Measurements from ENCODE around the gene SCAANT1.

SCAANT1 gene

GRCh38 chr3:63934041-63934866 is 22.1 kb upstream of the SCAANT1 start:
- no peak for DNase-seq (ENCODE audit: low read depth in 2 of 2)

GRCh38 chr3:63933459-63933858 is 21.3 kb upstream of the SCAANT1 start:
- no peak for DNase-seq (ENCODE audit: low read depth in 2 of 2)

DNA sequence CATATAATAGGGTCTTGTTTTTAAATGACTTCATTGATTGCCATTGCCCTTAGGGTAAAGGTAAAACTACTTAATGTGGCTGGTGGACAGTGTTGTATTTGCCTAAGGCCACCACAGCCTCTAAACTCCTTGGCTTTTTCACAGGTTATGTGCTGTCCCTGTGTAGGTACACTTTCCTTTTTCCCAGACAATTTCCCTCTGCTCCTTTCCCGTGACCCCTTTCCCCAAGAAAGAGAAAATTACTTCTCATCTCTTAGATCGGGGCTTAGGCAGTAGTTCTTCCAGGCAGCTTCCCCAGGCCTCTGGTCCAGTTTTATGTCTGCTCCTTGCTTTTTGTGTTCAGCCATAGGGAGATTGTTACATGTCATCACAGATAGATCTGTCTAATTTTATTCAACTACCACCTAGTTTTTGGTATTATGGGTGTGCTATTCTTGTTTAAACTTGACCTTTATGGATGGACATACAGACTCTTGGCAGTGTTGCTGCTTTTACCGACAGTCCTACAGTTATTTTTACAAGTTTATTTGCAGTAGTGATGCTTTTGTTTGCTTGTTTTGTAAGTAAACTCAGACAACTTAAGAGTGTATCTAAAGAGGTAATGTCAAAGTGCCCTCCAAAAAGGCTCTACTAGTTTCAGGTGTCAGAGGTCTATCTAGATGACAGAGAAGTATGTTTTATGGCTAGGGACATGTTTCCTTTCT is 20.5 kb upstream of the SCAANT1 start:
- no peak for DNase-seq (ENCODE audit: low read depth in 2 of 2)

GRCh38 chr3:63931290-63931689 is 19.1 kb upstream of the SCAANT1 start:
- DNase-seq (ENCODE audit: low read depth in 2 of 2): no peak

DNA sequence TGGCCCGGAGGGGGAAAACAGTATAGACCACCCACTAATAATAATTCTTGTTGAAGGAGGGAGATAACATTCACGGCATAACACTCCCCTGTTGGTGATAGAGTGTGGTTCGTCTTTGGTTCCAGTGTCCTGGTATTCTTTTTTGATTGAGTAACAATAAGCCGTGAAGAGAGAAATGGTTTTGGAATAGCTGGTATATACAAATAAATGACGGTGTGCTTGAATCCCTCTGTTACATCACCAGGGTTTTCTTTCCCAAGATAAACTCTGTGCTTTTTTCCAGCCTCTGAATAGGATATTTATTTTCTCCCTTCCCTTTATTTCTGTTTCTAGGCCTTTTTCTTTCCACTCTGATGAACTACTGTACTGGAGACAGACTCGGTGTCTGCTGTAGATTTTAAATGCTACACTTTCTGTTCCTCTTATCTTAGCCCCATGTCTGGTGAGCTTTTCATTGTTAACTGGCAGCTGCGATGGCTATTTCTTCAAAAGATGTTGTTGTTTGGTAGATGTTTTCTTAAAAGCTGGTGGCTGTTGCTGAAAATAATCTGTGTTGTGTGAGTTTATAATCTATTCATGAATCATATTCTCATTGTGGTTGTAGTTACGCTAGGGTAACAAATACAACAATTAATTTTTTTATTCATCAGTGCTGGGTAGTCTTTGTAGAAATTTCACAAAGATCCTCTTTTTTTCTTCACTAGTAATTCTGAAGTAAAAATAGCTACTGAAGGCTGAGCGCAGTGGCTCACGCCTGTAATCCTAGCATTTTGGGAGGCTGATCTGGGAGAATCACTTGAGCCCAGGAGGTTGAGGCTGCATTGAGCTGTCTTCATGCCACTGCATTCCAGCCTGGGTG is 15.5 kb upstream of the SCAANT1 start:
- no peak for DNase-seq (ENCODE audit: low read depth in 2 of 2)

DNA sequence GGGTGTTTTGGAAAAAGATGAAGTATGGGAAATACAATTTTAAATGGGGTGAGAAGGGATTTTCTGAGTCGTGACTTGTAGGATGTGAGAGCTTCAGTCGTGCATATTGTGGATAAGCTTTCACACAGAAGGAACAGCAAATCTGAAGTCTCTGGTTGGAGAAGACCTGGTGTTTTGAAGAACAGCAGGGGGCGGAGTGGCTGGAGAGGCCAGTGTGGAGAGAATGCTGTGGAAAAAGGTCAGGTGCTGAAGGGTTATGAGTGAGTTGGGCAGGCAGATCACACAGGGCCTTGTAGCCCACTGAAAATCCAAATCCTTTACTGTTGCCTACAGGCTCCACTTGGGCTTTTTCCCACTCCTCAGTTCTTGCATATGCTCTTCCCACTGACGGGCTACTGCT is 14.1 kb upstream of the SCAANT1 start:
- no peak for DNase-seq (ENCODE audit: low read depth in 2 of 2)

DNA sequence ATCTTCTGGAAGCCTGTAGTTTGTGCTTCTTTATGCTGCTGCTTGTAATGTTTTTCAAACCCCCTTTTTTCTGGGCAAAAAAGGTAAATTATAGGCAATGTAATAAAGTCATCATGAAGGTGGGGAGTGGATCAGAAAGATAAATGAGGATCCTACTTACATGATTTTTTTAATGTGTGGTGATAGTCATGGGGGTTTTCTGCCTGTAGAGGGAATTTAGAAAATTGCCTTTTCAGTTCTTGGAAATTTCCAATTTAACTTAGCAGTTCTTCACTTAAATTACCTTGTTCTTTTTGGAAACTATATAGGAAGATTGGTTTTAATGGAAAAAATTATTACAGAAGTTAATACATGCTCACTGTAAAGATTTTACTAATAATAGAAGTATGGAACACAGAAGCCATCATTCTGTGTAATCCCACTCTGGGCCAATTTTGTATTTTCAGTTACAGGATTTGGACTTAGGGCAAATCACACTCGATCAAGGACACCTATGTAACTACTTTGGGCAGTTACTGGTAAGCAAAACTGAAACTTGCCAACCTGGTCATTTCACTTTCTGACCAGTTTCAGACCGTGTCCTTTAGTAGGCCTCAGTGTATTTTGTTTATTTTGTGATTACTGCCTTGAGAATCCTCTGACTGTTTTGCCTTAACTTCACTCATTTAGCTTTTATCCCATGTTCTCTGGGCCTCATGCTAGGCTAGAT is 10.5 kb upstream of the SCAANT1 start:
- DNase-seq (ENCODE audit: low read depth in 2 of 2): no peak

DNA sequence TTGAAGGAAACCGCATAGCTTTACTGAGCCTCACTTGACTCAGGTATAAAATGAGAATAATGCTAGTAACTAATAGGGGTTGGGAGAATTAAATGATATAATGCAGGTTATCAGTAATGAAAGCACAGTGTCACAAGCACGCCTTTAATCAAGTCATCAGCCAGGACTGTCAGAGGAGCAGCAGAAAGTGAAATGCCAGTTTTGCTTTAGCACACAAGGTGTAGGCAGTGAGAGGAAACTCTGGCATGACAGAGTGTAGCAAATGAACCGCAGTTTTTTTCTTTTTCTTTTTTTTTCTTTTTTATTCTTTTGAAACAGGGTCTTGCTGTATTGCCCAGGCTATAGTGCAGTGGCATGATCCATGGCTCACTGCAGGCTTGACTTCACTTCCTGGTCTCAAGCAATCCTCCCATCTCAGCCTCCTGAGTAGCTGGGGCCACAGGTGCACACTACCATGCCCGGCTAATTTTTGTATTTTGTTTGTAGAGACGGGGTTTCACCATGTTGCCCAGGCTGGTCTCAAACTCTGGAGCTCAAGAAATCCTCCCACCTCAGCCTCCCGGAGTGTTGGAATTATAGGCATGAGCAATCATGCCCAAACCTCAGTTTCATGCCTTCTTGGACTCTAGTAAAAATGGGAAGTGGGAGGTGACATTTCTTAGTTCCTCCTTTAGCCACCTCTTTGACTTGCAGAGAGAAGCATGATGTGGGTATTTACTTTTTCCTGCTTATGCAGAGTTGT is 9.7 kb upstream of the SCAANT1 start:
- DNase-seq (ENCODE audit: low read depth in 2 of 2): no peak

DNA sequence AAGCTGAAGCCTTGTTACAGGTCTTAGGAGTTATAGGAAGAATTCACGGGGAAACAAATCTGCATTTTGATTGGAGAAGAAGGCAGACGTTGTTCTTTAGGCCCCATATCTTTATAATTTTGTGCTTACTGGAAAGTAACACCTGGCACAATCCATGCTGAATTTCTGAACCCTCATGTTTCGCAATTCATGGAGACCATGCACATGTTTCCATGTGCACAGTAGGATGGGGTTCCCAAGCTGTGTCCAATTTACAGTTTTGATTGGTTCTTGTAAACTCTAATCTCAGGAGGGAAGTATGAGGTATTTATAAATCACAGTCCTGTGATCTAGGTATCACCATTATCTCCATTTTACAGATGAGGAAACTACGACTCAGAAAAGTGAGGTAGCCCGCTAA is 7.8 kb upstream of the SCAANT1 start:
- DNase-seq (ENCODE audit: low read depth in 2 of 2): no peak

GRCh38 chr3:63918321-63918720 is 6.1 kb upstream of the SCAANT1 start:
- no peak for DNase-seq (ENCODE audit: low read depth in 2 of 2)

DNA sequence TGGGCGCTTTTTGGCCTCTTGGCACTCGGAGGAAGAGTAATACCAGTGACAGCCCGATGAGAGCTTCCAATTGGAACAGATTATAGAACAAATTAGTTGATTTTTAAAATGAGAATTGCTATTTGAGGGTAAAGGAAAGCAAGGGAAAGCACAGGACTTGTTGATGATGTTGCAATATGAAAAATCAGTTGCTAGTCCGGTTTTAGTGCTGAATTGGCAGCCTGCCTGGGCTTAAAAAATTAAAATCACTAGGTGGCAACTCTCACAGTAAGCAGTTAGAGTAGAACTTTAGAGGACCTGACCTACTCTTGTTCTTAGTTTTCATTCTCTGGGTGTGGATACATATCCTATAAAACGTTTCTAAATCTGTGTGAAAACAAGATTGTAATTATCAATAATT is 2.1 kb upstream of the SCAANT1 start:
- no peak for DNase-seq (ENCODE audit: low read depth in 2 of 2)

- peak; percentile 12 to 21 for DNase-seq (ENCODE audit: low read depth in 2 of 2)
Measured at GRCh38 chr3:63912768-63913588, 795 bp upstream of the SCAANT1 start.

DNA sequence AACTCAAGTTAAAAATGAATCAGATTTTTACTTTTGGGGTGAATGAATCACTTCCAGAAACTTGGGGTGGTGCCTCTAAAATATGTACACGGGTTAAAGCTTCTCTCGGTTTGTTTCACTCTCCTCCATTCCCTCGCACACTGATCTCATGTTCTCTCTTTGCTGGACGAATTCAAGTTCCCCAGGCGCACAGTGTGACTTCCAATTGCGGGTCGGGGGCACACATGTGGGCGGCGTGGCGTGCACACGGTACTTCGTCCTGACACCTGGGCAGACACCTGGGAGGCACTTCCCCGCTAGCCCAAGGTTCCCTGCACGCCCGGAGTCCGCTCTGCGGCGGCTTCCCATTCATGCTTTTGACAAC is 692 bp downstream of the SCAANT1 start:
- DNase-seq (ENCODE audit: low read depth in 2 of 2): peak in 1 of 2 donors; percentile 1

GRCh38 chr3:63910891-63911290 is 1.3 kb downstream of the SCAANT1 start:
- no peak for DNase-seq (ENCODE audit: low read depth in 2 of 2)

DNA sequence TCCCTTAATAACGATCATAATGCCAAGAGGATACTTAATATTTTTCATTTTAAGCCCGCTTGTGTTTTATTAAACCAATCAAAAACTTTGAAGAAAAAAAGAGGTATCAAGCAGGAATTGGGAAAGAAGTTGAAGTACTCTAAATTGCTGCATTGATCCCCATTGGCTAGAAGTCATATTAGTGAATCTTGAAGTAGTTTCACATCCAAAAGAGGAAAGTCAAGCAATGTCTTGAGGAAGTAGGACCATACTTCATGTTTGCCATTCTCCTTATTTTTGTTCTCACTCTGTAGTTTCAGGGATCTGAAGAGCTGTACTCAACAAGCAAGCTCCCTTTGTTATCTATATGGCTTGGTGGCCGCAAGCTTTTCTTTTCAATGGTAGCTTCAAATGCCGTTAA is 2.2 kb downstream of the SCAANT1 start:
- no peak for DNase-seq (ENCODE audit: low read depth in 2 of 2)

DNA sequence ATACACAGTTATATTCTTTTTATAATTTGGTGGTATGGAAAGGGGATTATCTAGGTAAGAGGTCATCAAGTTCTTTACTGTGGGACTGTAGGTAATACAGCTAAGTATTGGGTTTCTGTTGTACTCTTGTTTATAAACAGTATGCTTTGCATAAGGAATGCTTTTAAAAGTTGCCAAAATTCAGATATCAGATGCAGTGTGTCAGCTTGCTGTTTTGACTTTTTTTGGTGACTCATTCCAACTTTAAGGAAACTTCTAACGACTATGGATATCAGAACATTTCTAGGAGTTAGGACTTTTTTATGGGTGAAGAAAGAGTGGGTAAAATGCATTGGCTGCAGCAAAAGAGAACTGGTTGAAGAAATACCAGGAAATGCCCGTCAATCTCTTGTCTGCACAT is 2.8 kb downstream of the SCAANT1 start:
- DNase-seq (ENCODE audit: low read depth in 2 of 2): no peak

DNA sequence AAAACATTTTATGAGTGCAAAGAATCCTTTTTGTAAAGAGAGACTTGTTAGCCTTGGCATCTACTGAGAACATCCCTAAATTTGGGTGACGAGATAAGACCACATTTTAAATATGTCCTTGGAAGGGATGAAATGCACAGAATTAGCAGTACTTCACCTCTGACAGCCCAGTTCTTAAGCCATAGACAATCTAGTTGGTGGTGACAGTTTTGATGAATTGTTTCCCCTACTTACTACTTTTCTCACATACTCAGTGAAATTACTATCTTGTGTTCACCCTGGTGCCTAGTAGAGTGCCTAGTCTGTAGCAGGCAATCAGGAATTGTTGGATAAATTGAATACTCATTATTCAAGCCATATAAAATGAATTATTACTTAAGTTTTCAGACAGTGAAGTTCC is 3.4 kb downstream of the SCAANT1 start:
- no peak for DNase-seq (ENCODE audit: low read depth in 2 of 2)

DNA sequence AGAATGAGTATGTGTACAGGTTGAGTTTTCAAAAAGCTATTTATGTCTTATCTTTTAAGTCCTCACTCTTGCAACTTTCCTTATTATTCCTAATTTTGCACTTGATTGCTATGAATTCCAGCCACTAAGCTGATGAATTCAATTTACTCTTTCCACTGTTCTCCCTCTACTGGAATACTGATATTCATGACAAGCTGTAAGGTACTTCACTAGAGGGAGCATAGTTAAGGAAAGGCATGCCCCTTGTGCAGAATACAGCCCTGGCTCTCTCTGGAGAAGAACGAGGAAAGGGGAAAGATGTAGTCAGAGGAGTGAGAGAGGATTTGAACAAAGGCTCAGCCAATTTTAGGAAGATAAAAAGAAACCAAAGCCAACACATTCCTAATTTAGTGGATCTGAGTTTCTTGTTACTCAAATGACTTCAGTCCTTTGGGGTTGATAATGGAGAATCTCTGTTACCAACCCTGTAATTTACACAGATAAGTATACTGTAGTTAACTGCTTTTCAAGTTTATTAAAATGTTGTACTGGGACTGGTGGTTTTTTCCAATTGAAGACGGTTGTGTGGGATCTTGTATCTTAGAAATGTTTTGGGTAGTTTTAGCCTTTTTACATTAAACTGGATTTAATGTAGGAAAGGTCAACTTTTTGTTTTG is 4.0 kb downstream of the SCAANT1 start:
- DNase-seq (ENCODE audit: low read depth in 2 of 2): no peak

- no peak for DNase-seq (ENCODE audit: low read depth in 2 of 2)
Measured at GRCh38 chr3:63905731-63906620, 6.2 kb downstream of the SCAANT1 start.
